Adrenal gland (tissue), 19 donors: Measurements from ENCODE around the gene INSYN2A. TPM values are rescaled to one million over a fixed set of nuclear protein-coding genes. Genes with fewer than 3 reads are reported as not detected.

Experiments
- DNase-seq, 7 donors: peaks; one replicate each; pipeline ENCODE4 v3.0.0-alpha.2; 2019 to 2020
- H3K27ac ChIP-seq, 5 donors: fragments of 200-600 bp; sonication (generic) in 4 of 5; 1 replicate in 3 of 5; 2 replicates in 2 of 5; pipeline versions ENCODE4 v1.5.1 to v1.8.0; 2016 to 2020; ENCODE audit warnings: mild to moderate bottlenecking in 1 of 5
- H3K27me3 ChIP-seq: fragments of 200-600 bp; 2 replicates; pipeline ENCODE4 v1.8.0; 2021
- H3K36me3 ChIP-seq, 2 donors: fragments of 200-600 bp; replicated peaks in 1 of 2; 1 replicate in 1 of 2; 2 replicates in 1 of 2; pipeline versions ENCODE4 v1.5.1 to v1.8.0; 2018 to 2022
- H3K4me1 ChIP-seq, 2 donors: fragments of 200-600 bp; replicated peaks in 1 of 2; 1 replicate in 1 of 2; 2 replicates in 1 of 2; pipeline versions ENCODE4 v1.5.1 to v1.8.0; 2018 to 2021
- H3K4me3 ChIP-seq, 4 donors: fragments of 200-600 bp; sonication (generic) in 3 of 4; one replicate each; pipeline ENCODE4 v1.5.1; 2016 to 2018
- H3K9me3 ChIP-seq, 3 donors: fragments of 200-600 bp; sonication (generic) in 1 of 3; replicated peaks in 1 of 3; 1 replicate in 2 of 3; 2 replicates in 1 of 3; pipeline versions ENCODE4 v1.5.1 to v1.8.0; 2016 to 2021
- POLR2A ChIP-seq, 2 donors: fragments of 450-650 bp; IDR thresholded peaks; one replicate each; pipeline ENCODE4 v1.6.1; 2017; ENCODE audit warnings: antibody characterized with exemption in 2 of 2, mild to moderate bottlenecking in 2 of 2, moderate library complexity in 1 of 2
- WGBS, 4 donors: extraction: QIAGEN DNeasy Blood & Tissue Kit in 2 of 4; methylation state at CpG; one replicate each; pipeline versions ENCODE4 v1.1.5 to v1.1.7; 2013 to 2017; 5-methylcytosine and 5-hydroxymethylcytosine counted together
- intact Hi-C, 2 donors: fragments of 100-400 bp; cut with DNase I; formaldehyde crosslinking; loops; one replicate each; pipeline versions ENCODE4 v1.14.1 to v1.15.0; 2022 to 2023
- long read RNA-seq, 10 donors: library from polyadenylated mRNA in 3 of 10; unstranded in 2 of 10; stranded (forward) in 1 of 10; transcript quantifications; one replicate each; pipeline ENCODE4 v2.0.0 and lab custom pipeline, GENCODE V29; 2021 to 2026
- polyA plus RNA-seq, 3 donors: library from polyadenylated mRNA; stranded (reverse); fragments of 200-250 nt in 2 of 3; fragments of 350-450 nt in 1 of 3; fragmentation: Illumina TruSeq in 1 of 3; extraction: RNeasy Lipid Tissue Mini Kit (QIAGEN cat#74804) in 1 of 3; gene quantifications; one replicate each; pipeline ENCODE4 v1.2.3, GENCODE V29; 2013 to 2014
- total RNA-seq, 9 donors: library from RNA; depleted of rRNA in 4 of 9; stranded (reverse); fragments of >200 nt in 4 of 9; fragments of 120-200 nt in 1 of 9; fragmentation: NEBNext Ultra II Directional in 1 of 9; extraction: Animal tissue kit (Norgen Biotek cat#: 25700) in 1 of 9; gene quantifications; one replicate each; pipeline versions ENCODE4 v1.1.0 to v1.2.4, GENCODE V29; 2013 to 2023
- TF ChIP-seq, protein P1 (sequence below), 6 experiments: fragments of 450-650 bp in 4 of 6; fragments of 200-600 bp in 2 of 6; sonication (generic) in 1 of 6; IDR thresholded peaks; 1 replicate in 5 of 6; 2 replicates in 1 of 6; pipeline versions ENCODE4 v1.5.1 to v1.8.0; 2016 to 2021; ENCODE audit warnings: antibody characterized with exemption in 6 of 6, mild to moderate bottlenecking in 2 of 6, moderate library complexity in 1 of 6
- donor health status: healthy with polysubstance abuse.
- donor health status: Bipolar disorder and iron deficiency.
- donor health status: DM: yes; HTN: yes; CAD: no.
- donor health status: DM: no; HTN: no; CAD: no.
- donor health status: DM: no; HTN: no; CAD: no.
- donor health status: DM: yes; HTN: yes; CAD: no.

INSYN2A gene, protein sequence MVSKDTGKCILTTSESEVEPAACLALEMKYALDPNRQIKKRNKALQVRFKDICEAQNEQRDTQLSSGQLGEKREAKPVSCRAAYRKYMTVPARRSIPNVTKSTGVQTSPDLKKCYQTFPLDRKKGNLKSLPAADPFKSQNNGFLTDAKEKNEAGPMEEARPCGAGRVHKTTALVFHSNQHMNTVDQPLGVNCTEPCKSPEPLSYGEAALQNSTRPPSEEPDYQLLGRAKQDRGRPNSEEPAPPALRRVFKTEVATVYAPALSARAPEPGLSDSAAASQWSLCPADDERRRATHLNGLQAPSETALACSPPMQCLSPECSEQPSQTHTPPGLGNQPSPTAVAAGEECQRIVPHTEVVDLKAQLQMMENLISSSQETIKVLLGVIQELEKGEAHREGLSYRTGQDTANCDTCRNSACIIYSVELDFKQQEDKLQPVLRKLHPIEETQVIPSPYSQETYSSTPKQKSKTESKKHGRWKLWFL
- total RNA-seq = not detected
- polyA plus RNA-seq = under 1 TPM in 2 of 3 donors, not detected in 1; 0.07 to 0.08 TPM
- long read RNA-seq, donor 1 = 0 reads
- long read RNA-seq, donor 2 = 0 reads
- long read RNA-seq, donor 3 = 0 reads
- long read RNA-seq, donor 4 = 0 reads
- long read RNA-seq, donor 5 = 0 reads
- long read RNA-seq, donor 6 = 0 reads
- long read RNA-seq, donor 7 = 0 reads
- long read RNA-seq, donor 8 = 0 reads
- long read RNA-seq, donor 9 = 0 reads
- long read RNA-seq, donor 10 = 0 reads

DNA sequence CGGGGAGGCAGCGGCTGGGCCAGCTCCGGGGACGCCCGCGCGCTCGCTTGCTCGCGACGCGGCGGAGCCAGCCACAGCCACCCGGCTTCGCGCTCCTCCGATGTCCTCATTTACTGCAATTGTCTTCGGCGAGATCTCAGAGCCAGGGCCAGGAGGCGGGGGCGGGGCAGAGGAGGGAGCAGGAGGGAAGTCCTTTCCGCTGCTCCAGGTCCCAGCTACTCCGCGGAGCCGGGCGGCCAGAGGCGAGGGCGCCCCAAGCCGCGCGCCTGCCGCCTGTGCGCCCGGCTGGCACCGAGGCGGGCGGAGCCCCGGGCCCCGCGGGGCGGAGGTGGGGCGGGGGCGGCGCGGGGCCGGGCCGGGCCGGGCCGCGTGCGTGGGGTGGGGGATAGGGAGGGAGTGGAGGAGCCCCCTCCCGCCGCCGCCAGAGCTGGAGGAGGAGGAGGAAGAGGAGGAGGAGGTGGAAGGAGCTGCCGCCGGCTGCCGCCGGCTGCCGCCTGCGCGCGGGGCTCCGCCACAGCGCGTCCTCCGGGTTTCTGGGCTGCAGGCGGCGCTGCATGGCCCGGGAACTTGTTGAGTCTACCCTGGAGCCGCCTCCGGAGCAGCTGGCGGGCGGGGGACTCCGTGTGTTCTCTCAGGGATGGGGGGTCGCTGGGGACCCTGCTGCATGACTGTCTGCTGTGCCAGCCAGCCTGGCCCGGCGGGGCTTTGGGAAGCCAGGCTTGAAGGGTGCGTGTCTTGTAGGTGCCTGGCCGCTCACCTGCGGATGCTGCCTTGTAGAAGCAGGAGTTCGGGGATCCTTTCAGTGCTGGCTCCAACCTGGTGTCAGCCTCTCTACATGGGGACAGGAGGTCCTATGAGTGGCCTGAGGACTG is at the start of gene INSYN2A:
INSYN2A (minus strand) TSS at position 310 of the 872 bp plus-strand sequence. CDS start 20,196 bp downstream, outside the sequence.
- TF ChIP-seq, protein P1, sequence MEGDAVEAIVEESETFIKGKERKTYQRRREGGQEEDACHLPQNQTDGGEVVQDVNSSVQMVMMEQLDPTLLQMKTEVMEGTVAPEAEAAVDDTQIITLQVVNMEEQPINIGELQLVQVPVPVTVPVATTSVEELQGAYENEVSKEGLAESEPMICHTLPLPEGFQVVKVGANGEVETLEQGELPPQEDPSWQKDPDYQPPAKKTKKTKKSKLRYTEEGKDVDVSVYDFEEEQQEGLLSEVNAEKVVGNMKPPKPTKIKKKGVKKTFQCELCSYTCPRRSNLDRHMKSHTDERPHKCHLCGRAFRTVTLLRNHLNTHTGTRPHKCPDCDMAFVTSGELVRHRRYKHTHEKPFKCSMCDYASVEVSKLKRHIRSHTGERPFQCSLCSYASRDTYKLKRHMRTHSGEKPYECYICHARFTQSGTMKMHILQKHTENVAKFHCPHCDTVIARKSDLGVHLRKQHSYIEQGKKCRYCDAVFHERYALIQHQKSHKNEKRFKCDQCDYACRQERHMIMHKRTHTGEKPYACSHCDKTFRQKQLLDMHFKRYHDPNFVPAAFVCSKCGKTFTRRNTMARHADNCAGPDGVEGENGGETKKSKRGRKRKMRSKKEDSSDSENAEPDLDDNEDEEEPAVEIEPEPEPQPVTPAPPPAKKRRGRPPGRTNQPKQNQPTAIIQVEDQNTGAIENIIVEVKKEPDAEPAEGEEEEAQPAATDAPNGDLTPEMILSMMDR (IDR thresholded peaks at IDR 0.05) = no peak
- Histone ChIP-seq H3K27ac (no peak within 1 kb of the TSS), H3K9me3 (no peaks in the 10 kb centered on the region), H3K36me3 (no peaks in the 10 kb centered on the region), H3K4me1 (peaks cover 8 to 12% of the 10 kb centered on the region in 2 donors), H3K27me3 (peaks cover 13% of the 10 kb centered on the region), H3K4me3 (peak within 1 kb of the TSS in 2 of 4 donors; percentile 18 to 56)
- intact Hi-C loops = no loop called here
- 4 to 45% (median 7%) methylated on average over 6 to 81 of the region's 81 CpGs; no CpG with 5 or more reads in 1 of the 4 donors for WGBS, 4 donors
- peak in 3 of 7 donors; percentile 16 to 26 (median 25) for DNase-seq

DNA sequence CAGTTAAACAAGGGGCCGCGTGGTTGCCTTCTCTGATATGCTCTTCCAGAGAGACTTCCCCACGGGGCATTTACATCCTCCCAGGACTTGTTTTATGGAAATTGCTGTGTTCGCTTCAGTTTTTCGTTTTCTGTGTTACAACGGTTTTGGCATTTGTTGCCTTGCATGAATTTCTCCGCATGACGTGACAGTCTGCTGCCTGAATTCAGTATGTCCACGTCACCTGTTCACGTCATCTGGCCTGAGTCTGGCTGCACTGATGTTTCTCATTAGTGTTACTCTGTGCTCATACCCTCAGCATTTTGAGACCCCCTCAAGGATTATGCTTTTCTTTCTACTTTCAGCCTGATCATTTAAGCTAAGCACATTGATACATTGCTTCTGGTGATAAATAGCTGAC is 49.1 kb upstream of the INSYN2A start:
- H3K4me3 ChIP-seq = no peak overlapping the region
- H3K4me1 ChIP-seq = no peaks in the 10 kb centered on the region
- intact Hi-C loops = no loop called here
- DNase-seq = no peak
- H3K9me3 ChIP-seq = no peaks in the 10 kb centered on the region
- WGBS, 4 donors = 86 to 96% (median 90%) methylated on average over 10 of the region's 10 CpGs
- peaks cover 0 to 5% of the 10 kb centered on the region in 2 donors for H3K36me3 ChIP-seq
- H3K27ac ChIP-seq = no peak overlapping the region
- no peaks in the 10 kb centered on the region for H3K27me3 ChIP-seq
- TF ChIP-seq POLR2A (IDR thresholded peaks at IDR 0.05) = no peak
- TF ChIP-seq, protein P1 (IDR thresholded peaks at IDR 0.05) = no peak

DNA sequence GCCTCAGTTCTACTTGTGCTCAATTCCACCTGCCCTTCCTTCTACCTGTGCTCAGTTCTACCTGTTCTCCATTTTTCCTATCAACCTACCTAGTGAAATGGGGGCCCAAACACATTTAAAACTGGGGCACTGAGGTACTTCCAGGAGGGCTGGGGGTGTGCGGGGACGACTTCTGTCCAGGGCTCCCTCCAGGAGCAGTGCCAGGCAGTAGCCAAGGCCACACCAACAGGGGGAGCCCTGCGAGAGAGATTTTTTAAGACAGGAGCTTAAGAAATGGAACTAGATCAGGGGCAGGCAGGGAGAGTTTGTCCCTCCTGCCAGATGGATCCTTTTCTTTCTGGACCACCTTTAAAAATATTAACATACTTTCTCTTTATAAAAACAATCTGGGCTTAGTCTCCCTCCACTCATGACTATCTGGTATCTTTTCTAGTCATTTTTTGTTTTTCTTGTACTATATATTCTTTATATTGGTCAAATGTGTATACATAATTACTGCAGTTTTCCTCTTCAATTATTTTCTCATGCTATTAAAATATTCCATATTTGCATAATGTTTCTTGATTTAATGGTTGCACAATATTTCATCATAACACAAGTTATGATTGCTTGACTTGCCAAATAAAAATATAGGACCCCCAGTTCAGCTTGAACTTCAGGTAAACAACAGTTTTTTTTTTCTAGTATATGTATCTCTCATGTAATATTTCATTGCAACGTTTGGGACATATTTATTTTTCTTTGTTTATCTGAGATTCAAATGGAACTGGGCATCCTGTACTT is 47.3 kb upstream of the INSYN2A start:
- peak in 6 of 7 donors; percentile 20 to 57 (median 32) for DNase-seq
- H3K4me1 ChIP-seq = no peaks in the 10 kb centered on the region

More for the DNA sequence above, 47.3 kb upstream of the INSYN2A start:
- Histone ChIP-seq H3K4me3 (no peak overlapping the region), H3K27me3 (no peaks in the 10 kb centered on the region), H3K9me3 (no peaks in the 10 kb centered on the region), H3K27ac (no peak overlapping the region), H3K36me3 (peaks cover 0 to 4% of the 10 kb centered on the region in 2 donors)
- TF ChIP-seq, protein P1 (IDR thresholded peaks at IDR 0.05) = peak in 5 of 6 experiments; percentile 22 to 42 (median 29)
- TF ChIP-seq POLR2A (IDR thresholded peaks at IDR 0.05) = no peak
- 39 to 40% (median 39%) methylated on average over 4 of the region's 4 CpGs for WGBS, 4 donors
- intact Hi-C loops = no loop called here
